HL-60/S4 treated with retinoic acid at 250 ng/mL for 4 days and 3 days (cell line): Measurements from ENCODE around the gene NFATC3.
"Not testable (repeated sequence)": the region's sequence is repeated elsewhere in the genome, so short reads cannot be mapped to it uniquely, and the experiment has no call there.

Source experiments
- in situ Hi-C: fragments of 300-500 bp; cut with MboI; formaldehyde crosslinking; loops from 2 replicates; pipeline ENCODE4 v1.7.0; 2022; ENCODE audit warnings: low sequenced_read_pairs

NFATC3 gene

DNA sequence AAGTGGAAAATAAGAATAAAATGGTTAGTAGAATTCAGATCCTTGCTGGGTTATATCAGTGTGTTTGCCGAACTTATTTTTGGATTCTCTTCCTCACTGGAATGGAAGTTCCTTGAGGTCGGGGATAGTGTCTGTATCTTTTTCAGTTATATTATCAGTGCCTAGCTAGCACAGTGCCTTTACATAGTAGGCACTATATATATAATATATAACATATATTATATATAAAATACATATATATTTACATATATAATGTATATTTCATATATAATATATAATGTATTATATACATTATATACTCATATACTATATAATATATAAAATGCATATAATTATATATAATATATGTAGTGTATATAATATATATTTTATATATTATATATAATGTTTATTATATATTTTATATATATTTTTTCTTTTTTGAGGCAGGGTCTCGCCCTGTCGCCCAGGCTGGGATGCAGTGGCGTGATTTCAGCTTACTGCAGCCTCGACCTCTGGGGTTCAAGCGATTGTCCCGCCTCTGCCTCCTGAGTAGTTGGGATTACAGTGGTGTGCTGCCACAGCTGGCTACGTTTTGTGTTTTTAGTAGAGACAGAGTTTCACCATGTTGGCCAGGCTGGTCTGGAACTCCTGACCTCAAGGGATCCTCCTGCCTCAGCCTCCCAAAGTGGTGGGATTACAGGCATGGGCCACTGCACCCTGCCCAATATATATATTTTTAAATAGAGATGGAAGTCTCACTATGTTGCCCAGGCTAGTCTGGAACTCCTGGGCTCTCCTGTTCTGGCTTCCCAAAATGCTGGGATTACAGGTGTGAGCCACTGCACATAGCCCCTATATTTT lies 3.2 kb downstream of the NFATC3 start:
- in situ Hi-C loops: no loop called here

DNA sequence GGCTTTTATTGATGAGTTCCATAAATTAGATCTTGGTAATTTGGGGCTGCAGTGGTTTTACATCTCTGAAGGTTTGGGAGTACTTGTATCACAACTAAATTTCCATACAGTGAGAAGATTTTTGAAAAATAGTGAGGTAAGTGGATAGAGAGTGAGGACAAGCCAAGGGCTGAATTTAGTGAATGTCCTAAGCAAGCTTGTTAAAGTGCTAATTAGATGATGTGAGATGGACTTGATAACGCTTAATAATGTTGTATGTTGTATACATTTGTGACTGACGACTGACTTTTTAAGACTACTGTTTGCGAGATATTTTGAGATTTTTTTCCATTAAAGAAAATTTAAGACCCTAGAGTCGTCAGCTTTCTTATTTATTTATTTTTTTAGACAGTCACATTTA lies 3.9 kb downstream of the NFATC3 start:
- in situ Hi-C loops: no loop called here

DNA sequence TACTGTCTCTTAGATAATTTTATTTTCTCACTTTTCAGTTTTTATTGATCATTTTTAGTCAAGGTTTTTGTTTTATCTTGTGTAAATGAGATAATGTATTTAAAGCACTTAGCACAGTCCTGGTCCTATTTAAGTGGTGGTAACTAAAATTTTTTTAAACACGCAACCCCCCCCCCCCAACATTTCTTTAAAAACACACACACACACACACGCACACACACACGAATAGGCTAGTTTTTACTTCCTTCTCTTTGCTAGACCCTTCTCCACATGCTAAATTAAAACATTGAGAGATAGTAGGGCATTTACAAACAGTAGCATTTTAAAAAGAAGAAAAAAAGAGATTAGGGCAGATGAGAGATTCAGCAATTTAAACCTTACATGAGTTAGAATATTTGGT lies 5.0 kb downstream of the NFATC3 start:
- in situ Hi-C loops: no loop called here

DNA sequence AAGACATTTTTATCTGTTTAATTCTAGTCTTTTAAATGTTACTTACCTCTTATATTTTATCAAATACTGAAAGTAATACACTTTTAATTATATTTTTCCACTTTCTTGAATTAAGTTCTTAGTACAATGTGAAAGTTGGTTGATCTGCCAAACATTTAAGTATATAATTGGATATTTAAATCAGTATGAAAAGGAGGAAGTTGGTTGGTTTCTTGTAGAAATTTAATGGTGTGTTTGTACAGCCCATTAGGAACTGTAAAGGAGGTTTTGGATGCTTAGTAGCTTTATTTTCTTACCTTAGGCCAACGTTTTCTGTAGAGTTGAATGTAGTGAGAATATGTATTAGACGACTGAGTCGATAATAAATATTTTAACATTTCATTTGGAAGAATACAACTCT lies 5.4 kb downstream of the NFATC3 start:
- in situ Hi-C loops: no loop called here

DNA sequence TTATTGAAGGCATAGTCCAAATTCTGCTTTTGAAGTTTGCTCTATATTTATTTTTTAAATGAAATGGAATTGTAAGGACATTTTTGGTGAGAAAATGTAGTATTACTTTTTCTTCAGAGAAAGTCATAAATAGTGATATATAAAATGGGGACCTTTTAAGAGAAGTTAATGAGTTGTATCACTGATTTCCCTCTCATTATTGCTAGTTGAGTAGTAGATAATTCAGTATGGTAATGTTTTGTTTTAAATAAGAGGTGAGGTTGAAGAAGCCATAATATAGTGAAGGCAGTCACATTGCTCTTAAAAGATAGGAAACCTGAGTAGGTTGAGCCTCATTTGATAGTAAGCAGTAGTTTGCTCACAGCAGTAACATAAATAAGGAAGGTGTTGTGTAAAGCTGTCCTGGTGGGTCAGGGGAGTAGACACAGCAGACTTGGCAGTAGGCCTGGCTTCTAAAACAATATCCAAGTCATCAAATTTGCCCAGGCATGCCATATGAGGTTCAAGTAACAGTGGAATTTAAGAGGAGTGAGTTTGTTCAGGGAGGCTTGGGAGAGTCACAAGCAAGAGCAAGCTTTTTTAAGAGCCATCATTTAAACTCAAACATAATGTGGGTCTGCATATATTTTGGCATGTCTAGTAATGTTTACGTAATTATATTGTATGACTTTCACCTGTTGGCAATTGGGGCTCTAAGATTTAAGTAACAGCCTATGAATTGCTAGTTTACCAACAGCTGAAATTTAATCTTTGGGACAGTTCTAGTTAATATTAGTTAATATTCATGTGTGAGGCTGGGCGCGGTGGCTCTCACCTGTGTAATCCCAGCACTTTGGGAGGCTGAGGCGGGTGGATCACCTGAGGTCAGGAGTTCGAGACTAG lies 6.5 kb downstream of the NFATC3 start:
- in situ Hi-C loops: no loop called here

DNA sequence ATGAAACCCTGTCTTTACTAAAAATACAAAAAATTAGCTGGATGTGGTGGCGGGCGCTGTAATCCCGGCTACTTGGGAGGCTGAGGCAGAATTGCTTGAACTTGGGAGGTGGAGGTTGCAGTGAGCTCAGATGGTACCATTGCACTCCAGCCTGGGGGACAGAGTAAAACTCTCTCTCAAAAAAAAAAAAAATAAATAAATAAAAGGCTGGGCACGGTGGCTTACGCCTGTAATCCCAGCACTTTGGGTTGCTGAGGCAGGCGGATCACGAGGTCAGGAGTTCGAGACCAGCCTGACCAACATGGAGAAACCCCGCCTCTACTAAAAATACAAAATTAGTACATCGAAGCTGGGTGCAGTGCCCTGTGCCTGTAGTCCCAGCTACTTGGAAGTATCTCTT lies 7.1 kb downstream of the NFATC3 start:
- in situ Hi-C loops: not testable (repeated sequence)

DNA sequence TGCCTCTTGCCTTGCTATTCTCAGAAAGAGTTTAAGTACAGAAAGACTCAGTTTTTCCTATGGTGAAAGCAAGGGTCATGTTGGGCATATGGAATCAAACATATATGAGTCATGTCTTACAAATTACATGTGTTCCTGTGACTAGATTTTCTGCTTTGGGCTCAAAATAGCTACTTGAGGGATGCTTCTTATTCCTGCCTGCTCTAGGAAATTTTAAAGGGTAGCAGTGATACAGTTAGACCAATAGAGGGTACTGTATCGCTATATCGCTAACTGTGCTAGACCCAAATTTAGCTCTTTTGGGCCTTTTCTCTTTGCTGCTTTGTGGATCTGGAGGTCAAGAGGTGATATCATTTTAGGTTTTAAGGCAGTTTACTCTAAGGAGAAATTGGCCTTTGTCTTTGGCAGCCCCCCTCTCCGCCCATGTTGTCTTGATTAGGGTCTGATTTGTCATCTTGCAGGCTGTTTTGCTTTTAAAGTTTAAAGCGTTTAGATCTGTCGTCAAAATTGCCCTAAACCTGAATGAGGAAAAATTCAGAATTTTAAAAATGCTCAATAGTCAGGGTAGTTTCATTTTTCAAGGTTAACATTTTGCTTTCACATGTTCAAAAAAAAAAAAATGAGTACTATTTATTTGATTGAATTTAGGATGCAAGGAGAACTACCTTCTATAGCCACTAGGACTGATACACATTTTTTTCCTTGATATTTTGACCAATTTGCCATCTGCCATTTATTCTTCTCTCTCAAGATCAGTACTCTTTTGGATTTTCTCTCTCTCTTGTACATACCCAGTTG lies 8.8 kb downstream of the NFATC3 start:
- in situ Hi-C loops: no loop called here

DNA sequence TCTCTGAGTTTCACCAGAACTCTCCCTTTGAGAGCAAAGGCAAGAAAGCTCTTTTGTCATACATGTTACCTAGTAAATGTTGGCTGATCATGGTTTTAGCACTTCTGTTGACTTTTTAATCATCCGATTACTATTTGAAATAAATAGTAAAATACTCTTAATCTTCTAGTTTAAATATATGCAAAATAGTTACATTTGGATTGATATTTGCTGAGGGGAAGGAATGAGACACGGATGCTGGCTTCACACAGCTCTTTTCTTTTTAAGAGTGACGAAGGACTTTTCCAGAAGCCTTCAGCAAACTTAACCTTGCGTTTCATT lies 9.4 kb downstream of the NFATC3 start:
- in situ Hi-C loops: no loop called here

DNA sequence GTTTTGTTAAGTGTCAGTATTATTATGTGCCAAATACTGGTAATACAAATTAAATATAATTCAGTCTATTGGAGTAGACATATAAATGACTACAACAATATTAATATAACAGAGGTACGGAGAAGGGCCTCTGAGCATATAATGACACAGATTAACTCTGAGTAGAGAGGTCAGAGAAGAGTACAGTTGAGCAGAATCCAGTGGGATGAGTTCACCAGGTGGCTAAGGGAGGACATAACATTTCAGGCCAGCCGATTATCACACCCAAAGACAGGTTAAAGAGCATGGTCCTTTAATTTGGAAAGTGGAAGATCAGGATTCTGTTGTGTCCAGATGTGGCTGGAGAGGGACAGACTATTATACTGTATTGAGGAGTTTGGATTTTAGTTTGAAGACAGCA lies 11.3 kb downstream of the NFATC3 start:
- in situ Hi-C loops: no loop called here

DNA sequence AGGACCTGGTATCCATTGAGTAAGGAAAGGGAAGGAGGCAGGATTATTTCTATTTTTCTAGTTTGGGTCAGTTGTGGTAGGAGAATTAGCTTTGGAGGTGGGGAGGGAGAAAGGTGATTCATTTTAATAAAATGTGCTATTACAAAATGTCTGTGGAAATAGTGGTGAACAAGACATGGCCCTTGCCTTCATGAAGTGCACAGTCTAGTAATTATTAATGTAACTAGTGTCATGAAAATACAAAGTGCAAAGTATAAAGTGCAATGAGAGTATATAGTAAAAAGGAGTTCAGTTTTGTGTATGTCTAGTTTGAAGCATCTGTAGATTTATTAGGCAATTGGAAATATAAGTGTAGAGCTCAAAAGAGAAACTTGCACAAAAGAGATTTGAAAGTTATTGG lies 11.9 kb downstream of the NFATC3 start:
- in situ Hi-C loops: no loop called here

DNA sequence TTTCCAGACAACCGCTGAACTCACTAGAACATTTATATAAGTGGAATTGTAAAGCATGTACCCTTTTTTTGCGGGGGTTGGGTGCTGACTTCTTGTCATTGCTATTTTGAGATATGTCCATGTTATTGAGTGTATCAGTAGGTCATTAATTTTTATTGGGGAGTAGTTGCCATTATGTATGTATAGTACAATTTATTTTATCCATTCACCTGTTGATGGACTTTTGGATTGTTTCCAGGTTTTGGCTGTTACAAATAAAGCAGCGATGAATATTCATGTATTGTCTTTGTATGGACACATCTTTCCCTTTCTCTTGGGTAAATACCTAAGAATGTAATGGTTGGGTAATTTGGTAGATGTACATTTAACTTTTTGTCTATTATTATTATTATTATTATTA lies 12.7 kb downstream of the NFATC3 start:
- in situ Hi-C loops: no loop called here

DNA sequence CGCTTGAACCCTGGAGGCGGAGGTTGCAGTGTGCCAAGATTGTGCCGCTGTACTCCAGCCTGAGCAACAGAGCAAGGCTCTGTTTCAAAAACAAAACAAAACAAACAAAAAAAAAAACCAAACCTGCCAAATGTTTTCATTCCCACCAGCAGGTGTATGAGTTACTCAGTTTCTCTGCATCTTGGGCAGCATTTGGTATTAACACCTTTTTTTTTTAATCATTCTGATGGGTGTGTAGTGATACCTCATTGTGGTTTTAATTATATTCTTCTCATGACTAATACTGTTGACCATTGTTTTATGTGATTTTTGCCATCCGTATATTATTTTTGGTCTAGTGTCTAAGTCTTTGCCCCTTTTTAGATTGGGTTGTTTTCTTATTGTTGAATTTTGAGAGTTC lies 15.3 kb downstream of the NFATC3 start:
- in situ Hi-C loops: no loop called here

DNA sequence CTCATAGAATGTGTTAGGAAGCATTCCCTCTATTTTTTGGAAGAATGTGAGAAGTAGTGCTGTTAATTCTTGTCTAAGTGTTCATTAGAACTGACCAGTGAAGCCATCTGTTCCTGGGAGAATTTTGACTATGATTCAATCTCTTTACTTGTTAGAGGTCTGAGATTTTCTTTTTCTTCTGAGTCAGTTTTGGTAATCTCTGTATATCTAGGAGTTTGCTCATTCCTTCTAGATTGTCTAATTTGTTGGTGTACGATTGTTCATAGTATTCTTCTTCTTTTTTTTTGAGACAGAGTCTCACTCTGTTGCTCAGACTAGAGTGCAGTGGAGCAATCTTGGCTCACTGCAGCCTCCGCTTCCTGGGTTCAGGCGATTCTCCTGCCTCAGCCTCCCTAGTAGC lies 20.4 kb downstream of the NFATC3 start:
- in situ Hi-C loops: no loop called here

DNA sequence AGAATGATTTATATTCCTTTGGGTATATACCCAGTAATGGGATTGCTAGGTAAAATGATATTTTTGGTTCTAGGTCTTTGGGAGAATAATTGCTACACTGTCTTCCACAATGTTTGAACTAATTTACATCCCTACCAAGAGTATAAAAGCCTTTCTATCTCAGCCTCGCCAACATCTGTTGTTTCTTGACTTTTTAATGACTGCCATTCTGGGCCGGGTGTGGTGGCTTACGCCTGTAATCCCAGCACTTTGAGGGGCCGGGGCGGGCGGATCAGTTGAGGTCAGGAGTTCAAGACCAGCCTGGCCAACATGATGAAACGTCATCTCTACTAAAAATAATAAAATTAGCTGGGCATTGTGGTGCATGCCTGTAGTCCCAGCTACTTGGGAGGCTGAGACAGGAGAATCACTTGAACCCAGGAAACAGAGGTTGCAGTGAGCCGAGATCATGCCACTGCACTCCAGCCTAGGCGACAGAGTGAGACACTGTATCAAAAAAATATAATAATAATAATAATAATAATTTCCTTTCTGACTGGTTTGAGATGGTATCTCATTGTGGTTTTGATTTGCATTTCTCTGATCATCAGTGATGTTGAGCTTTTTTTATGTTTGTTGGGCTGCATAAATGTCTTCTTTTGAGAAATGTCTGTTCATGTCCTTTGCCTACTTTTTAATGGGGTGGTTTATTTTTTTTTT lies 22.2 kb downstream of the NFATC3 start:
- in situ Hi-C loops: not testable (repeated sequence)

DNA sequence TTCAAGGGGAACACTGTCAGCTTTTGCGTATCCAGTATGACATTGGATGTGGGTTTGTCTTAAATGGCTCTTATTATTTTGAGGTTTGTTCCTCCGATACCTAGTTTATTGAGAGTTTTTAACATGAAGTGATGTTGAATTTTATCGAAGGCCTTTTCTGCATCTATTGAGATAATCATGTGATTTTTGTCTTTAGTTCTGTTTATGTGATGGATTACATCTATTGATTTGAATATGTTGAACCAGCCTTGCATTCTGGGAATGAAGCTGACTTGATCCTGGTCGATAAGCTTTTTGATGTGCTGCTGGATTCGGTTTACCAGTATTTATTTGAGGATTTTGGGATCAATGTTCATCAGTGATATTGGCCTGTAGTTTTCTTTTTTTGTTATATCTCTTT lies 24.0 kb downstream of the NFATC3 start:
- in situ Hi-C loops: not testable (repeated sequence)

DNA sequence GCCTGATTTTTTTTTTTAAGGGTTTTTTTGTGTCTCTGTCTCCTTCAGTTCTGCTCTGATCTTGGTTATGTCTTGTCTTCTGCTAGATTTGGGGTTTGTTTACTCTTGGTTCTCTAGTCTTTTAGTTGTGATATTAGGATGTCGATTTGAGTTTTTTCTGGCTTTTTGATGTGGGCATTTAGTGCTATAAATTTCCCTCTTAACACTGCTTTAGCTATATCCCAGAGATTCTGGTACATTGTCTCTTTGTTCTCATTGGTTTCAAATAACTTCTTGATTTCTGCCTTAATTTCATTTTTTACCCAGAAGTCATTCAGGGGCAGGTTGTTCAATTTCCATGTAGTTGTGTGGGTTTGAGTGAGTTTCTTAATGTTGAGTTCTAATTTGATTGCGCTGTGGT lies 25.4 kb downstream of the NFATC3 start:
- in situ Hi-C loops: not testable (repeated sequence)

DNA sequence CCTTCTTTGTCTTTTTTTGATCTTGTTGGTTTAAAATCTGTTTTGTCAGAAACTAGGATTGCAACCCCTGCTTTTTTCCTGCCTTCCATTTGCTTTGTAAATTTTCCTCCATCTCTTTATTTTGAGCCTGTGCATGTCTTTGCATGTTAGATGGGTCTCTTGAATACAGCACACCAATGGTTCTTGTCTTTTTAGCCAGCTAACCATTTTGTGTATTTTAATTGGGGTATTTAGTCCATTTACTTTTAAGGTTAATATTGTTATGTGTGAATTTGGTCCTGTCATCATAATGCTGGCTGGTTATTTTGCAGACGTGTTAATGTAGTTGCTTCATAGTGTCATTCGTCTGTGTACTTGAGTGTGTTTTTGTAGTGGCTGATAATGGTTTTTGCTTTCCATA lies 26.2 kb downstream of the NFATC3 start:
- in situ Hi-C loops: no loop called here

DNA sequence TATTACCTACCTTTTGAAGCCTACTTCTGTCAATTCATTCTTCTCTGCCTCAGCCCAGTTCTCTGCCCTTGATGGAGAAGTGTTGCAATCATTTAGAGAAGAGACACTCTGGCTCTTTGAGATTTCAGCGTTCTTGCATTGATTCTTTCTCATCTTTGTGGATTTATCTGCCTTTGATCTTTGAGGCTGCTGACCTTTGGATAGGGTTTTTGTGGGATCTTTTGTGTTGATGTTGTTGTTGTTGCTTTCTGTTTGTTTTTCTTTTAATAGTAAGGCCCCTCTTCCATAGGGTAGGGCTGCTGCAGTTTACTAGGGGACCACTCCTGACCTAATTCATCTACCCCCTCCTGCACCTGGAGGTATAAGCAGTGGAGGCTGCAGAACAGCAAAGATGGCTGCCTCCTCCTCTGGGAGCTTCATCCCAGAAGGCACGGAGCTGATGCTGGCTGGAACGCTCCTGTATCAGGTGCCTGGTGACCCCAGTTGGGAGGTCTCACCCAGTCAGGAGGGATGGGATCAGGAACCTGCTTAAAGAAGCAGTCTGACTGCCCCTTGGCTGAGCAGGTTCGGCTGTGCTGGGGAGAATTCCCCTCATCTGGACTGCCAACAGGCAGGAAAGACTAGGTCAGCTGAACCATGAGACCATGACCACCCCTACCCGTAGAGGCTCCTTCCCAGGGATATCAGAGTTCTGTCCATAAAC lies 28.0 kb downstream of the NFATC3 start:
- in situ Hi-C loops: no loop called here

DNA sequence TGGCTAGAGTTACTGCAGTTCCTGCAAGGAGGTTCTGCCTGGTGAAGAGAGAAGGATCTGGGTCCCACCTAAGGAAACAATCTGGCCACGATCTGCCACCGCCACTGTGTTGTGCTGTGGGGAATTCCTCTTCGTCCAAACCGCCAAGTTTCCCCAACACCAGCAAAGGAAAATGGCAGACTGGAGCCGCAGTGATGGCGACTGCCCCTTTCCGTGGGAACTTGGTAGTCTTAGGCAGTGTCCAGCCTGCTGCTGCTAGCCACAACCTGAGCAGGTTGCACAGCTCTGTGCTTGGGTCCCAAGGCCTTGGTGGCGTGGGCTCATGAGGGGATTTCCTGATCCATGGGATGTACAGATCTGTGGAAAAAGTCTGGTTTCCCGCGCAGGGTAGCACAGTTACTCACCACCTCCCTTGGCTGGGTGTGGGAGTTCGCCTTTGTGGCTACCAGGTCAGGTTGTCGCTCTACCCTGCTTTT lies 28.6 kb downstream of the NFATC3 start:
- in situ Hi-C loops: no loop called here

DNA sequence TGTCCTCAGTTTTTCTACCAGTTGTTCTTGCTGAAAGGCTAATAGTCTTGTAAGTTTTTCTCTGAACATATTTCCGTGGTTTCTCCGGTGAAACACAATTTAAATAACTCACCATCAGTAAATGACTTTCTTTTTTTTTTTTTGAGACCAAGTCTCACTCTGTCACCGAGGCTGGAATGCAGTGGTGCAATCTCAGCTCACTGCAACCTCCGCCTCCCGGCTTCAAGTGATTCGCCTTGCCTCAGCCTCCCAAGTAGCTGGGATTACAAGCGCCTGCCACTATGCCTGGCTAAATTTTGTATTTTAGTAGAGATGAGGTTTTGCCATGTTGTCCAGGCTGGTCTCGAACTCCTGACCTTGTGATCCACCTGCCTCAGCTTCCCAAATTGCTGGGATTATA lies 29.8 kb downstream of the NFATC3 start:
- in situ Hi-C loops: not testable (repeated sequence)
